Activated CD4-positive, alpha-beta T cell treated with anti-CD3 and anti-CD28 coated beads, Interleukin-2, Interleukin-6, amounts not matched to agents 100 ng/mL and 50 ng/mL, durations not matched to agents 16 hours and 8 hours (primary cell): ENCODE results near the gene ROBO2.

Source experiments
- DNase-seq: peaks from one replicate; pipeline ENCODE4 v3.0.0-alpha.2; 2020

ROBO2 gene

GRCh38 chr3:77137559-77137958 is 97.7 kb downstream of the ROBO2 start:
- DNase-seq = no peak

GRCh38 chr3:77139624-77140023 is 99.7 kb downstream of the ROBO2 start:
- DNase-seq = no peak

- DNase-seq = no peak
Measured at GRCh38 chr3:77141423-77141822, 101.5 kb downstream of the ROBO2 start.

- DNase-seq = no peak
Measured at GRCh38 chr3:77142578-77142977, 102.7 kb downstream of the ROBO2 start.

- DNase-seq = no peak
Measured at GRCh38 chr3:77146004-77146403, 106.1 kb downstream of the ROBO2 start.

GRCh38 chr3:77147836-77148578 is 108.1 kb downstream of the ROBO2 start:
- DNase-seq = no peak

GRCh38 chr3:77149382-77149781 is 109.5 kb downstream of the ROBO2 start:
- no peak for DNase-seq

- no peak for DNase-seq
Measured at GRCh38 chr3:77150028-77150427, 110.1 kb downstream of the ROBO2 start.

- no peak for DNase-seq
Measured at GRCh38 chr3:77150759-77151158, 110.9 kb downstream of the ROBO2 start.

GRCh38 chr3:77158730-77159581 is 119.1 kb downstream of the ROBO2 start:
- DNase-seq = no peak

- DNase-seq = no peak
Measured at GRCh38 chr3:77160931-77161497, 121.1 kb downstream of the ROBO2 start.

- DNase-seq = no peak
Measured at GRCh38 chr3:77169823-77170222, 129.9 kb downstream of the ROBO2 start.

GRCh38 chr3:77171026-77171425 is 131.1 kb downstream of the ROBO2 start:
- no peak for DNase-seq

GRCh38 chr3:77179762-77180161 is 139.9 kb downstream of the ROBO2 start:
- DNase-seq = no peak

- no peak for DNase-seq
Measured at GRCh38 chr3:77182341-77182740, 142.4 kb downstream of the ROBO2 start.

GRCh38 chr3:77186319-77186718 is 146.4 kb downstream of the ROBO2 start:
- DNase-seq = no peak

- DNase-seq = no peak
Measured at GRCh38 chr3:77186728-77187127, 146.8 kb downstream of the ROBO2 start.

GRCh38 chr3:77188210-77188609 is 148.3 kb downstream of the ROBO2 start:
- no peak for DNase-seq

- no peak for DNase-seq
Measured at GRCh38 chr3:77189258-77189657, 149.4 kb downstream of the ROBO2 start.

GRCh38 chr3:77189684-77190083 is 149.8 kb downstream of the ROBO2 start:
- no peak for DNase-seq

GRCh38 chr3:77190374-77190773 is 150.5 kb downstream of the ROBO2 start:
- no peak for DNase-seq

GRCh38 chr3:77191014-77191413 is 151.1 kb downstream of the ROBO2 start:
- no peak for DNase-seq

- DNase-seq = no peak
Measured at GRCh38 chr3:77191640-77192039, 151.7 kb downstream of the ROBO2 start.
